Measurements from ENCODE around the gene KRT4.

Gene KRT4

GRCh38 chr12:52769354-52769753 lies 44.6 kb downstream of the KRT4 start:
- TF ChIP-seq TEAD4 (IDR thresholded peaks at IDR 0.05) (no peak), YY1 (IDR thresholded peaks at IDR 0.05; ENCODE audit: low read depth) (no peak), RAD21 (IDR thresholded peaks at IDR 0.05; ENCODE audit: low read depth) (no peak), REST (IDR thresholded peaks at IDR 0.05; ENCODE audit: low read depth) (no peak)

- TF ChIP-seq EP300 (IDR thresholded peaks at IDR 0.05; ENCODE audit: borderline replicate concordance) (no peak), REST (IDR thresholded peaks at IDR 0.05; ENCODE audit: low read depth) (no peak), CEBPB (IDR thresholded peaks at IDR 0.05) (no peak), NFIC (IDR thresholded peaks at IDR 0.05) (no peak), TEAD4 (IDR thresholded peaks at IDR 0.05) (no peak), RAD21 (IDR thresholded peaks at IDR 0.05; ENCODE audit: low read depth) (no peak), MAX (IDR thresholded peaks at IDR 0.05) (no peak), USF1 (IDR thresholded peaks at IDR 0.05) (no peak), FOXM1 (IDR thresholded peaks at IDR 0.05; ENCODE audit: borderline replicate concordance, low read depth) (no peak), ZBTB7A (IDR thresholded peaks at IDR 0.05; ENCODE audit: low read depth) (no peak), TAF1 (IDR thresholded peaks at IDR 0.05; ENCODE audit: low read depth) (no peak), YY1 (IDR thresholded peaks at IDR 0.05; ENCODE audit: low read depth) (no peak), CREB1 (IDR thresholded peaks at IDR 0.05; ENCODE audit: low read depth) (no peak), EGR1 (IDR thresholded peaks at IDR 0.05) (no peak), TCF12 (IDR thresholded peaks at IDR 0.05; ENCODE audit: low read depth) (no peak)
Observed at GRCh38 chr12:52768479-52769200, 45.3 kb downstream of the KRT4 start.

- TF ChIP-seq EGR1 (IDR thresholded peaks at IDR 0.05) (no peak), USF1 (IDR thresholded peaks at IDR 0.05) (no peak)
Observed at GRCh38 chr12:52767427-52767826, 46.5 kb downstream of the KRT4 start.

- no peak for TF ChIP-seq MAX (IDR thresholded peaks at IDR 0.05)
- no peak for TF ChIP-seq TEAD4 (IDR thresholded peaks at IDR 0.05)
- no peak for TF ChIP-seq ZBTB7A (IDR thresholded peaks at IDR 0.05; ENCODE audit: low read depth)
- no peak for TF ChIP-seq CREB1 (IDR thresholded peaks at IDR 0.05; ENCODE audit: low read depth)
- no peak for TF ChIP-seq TCF12 (IDR thresholded peaks at IDR 0.05; ENCODE audit: low read depth)
- no peak for TF ChIP-seq YY1 (IDR thresholded peaks at IDR 0.05; ENCODE audit: low read depth)
- TF ChIP-seq CEBPB (IDR thresholded peaks at IDR 0.05), result no peak
- TF ChIP-seq RAD21 (IDR thresholded peaks at IDR 0.05; ENCODE audit: low read depth), result no peak
- TF ChIP-seq EP300 (IDR thresholded peaks at IDR 0.05; ENCODE audit: borderline replicate concordance), result no peak
- TF ChIP-seq REST (IDR thresholded peaks at IDR 0.05; ENCODE audit: low read depth), result no peak
- TF ChIP-seq NFIC (IDR thresholded peaks at IDR 0.05), result no peak
- TF ChIP-seq EGR1 (IDR thresholded peaks at IDR 0.05), result no peak
- TF ChIP-seq USF1 (IDR thresholded peaks at IDR 0.05), result no peak
- no peak for TF ChIP-seq TAF1 (IDR thresholded peaks at IDR 0.05; ENCODE audit: low read depth)
- TF ChIP-seq FOXM1 (IDR thresholded peaks at IDR 0.05; ENCODE audit: borderline replicate concordance, low read depth), result no peak
Observed at GRCh38 chr12:52767020-52767379, 46.9 kb downstream of the KRT4 start.

Data from Ishikawa (cell line).